B cell (primary cell): ENCODE results near the gene RASGEF1C.

Source experiments
- CTCF ChIP-seq: fragments of 200-600 bp; IDR thresholded peaks from one replicate; pipeline ENCODE4 v1.8.0; 2022; ENCODE audit warnings: antibody characterized with exemption, mild to moderate bottlenecking
- EZH2 ChIP-seq: IDR thresholded peaks from 2 replicates; pipeline ENCODE4 v1.6.1; 2012; ENCODE audit warnings: borderline replicate concordance, low read depth, mild to moderate bottlenecking, moderate library complexity, low read length; ENCODE audit not compliant: insufficient read depth, poor library complexity, severe bottlenecking

DNA sequence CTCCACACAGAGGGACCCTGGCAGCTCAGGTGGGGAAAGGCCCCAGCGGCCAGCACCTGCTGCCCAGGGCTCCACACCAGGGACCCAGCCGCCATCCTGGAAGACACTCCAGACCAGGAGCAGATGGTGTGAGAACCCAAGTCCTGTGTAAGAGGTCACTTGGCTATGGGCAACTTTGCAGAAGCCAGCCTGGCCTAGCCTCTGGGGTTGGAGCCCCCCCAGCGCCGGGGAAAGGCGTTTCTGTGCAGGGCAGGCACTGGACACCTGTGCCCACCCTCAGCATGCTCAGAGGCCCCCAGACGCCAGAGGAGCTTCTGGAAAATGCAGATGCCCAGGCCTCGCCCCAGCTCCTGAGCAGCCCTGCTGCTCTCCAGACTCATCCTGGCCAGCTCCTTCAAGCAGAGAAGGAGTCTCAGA is 34.0 kb downstream of the RASGEF1C start:
- no peak for TF ChIP-seq CTCF
- TF ChIP-seq EZH2: no peak
